ENCODE data around the gene RITA1. TPM values are rescaled to one million over a fixed set of nuclear protein-coding genes. Genes with fewer than 3 reads are reported as not detected.

RITA1 gene
- total and polyA plus RNA-seq, 2 donors (not counting 1 experiment from before 2014, with no cell fraction given), result 8.1 to 17.9 TPM

- intact Hi-C loops (cut with micrococcal nuclease), result no loop called here
- peaks cover 0 to 34% of the 10 kb centered on the region in 2 experiments for H3K36me3 ChIP-seq (replicated peaks in 1 of 2; ENCODE audit: control extremely low read depth in 1 of 2, control insufficient read depth in 1 of 2, extremely low read depth in 1 of 2, insufficient read depth in 2 of 2, low read length in 1 of 2)
- DNase-seq (no peak), ATAC-seq (ENCODE audit: low read depth) (no peak)
- no peak overlapping the region for H2AFZ ChIP-seq (ENCODE audit: insufficient read depth, low read depth, low read length, poor library complexity, severe bottlenecking)
- no peaks in the 10 kb centered on the region for H3K9me3 Mint-ChIP-seq (ENCODE audit: insufficient read depth)
- POLR2A ChIA-PET, result no interaction called here
- peaks cover 8% of the 10 kb centered on the region for H4K20me1 ChIP-seq (ENCODE audit: control insufficient read depth, insufficient read depth, low read length, poor library complexity, severe bottlenecking)
- TF ChIP-seq EZH2 (IDR thresholded peaks at IDR 0.05; ENCODE audit: borderline replicate concordance, insufficient read depth, low read depth, low read length, poor library complexity, severe bottlenecking), result no peak
- no peak for TF ChIP-seq CTCF (IDR thresholded peaks at IDR 0.05)
- H3K27me3 Mint-ChIP-seq, result no peaks in the 10 kb centered on the region
- no peak overlapping the region for H3K9ac ChIP-seq (ENCODE audit: low read length)
- H3K27ac ChIP-seq (ENCODE audit: low read length in 2 of 2), result peak overlapping the region in 1 of 2 donors; percentile 50
- peaks cover 73% of the 10 kb centered on the region for H3K4me1 Mint-ChIP-seq
- CTCF ChIA-PET, result interaction anchor here (0.9 to 1.7 kb wide), 2 partner anchors 39 to 63 kb away, joined by 3 to 14 read pairs; no protein-coding TSS in a partner anchor
- H3K27ac Mint-ChIP-seq, result peak overlapping the region; percentile 59
- WGBS (ENCODE audit: insufficient coverage), result 72% methylated on average over 3 of the region's 5 CpGs
- peaks cover 0 to 4% (median 0%) of the 10 kb centered on the region in 3 donors for H3K9me3 ChIP-seq (ENCODE audit: control extremely low read depth in 1 of 3, control insufficient read depth in 2 of 3, insufficient read depth in 1 of 3, low read length in 2 of 3)
- H3K79me2 ChIP-seq (ENCODE audit: control insufficient read depth, insufficient read depth, low read length), result peaks cover 42% of the 10 kb centered on the region
- peaks cover 54 to 71% of the 10 kb centered on the region in 2 donors for H3K4me1 ChIP-seq (ENCODE audit: control insufficient read depth in 2 of 2, insufficient read depth in 2 of 2, low read length in 2 of 2)
- no peaks in the 10 kb centered on the region for H3K27me3 ChIP-seq (replicated peaks in 1 of 4; ENCODE audit: control extremely low read depth in 1 of 4, control insufficient read depth in 3 of 4, insufficient read depth in 4 of 4, low read length in 3 of 4)
- H3K4me3 Mint-ChIP-seq, result no peak overlapping the region
- peak overlapping the region; percentile 11 for H3K4me2 ChIP-seq (replicated peaks; ENCODE audit: low read depth, low read length, poor library complexity, severe bottlenecking)
- no peak overlapping the region for H3K4me3 ChIP-seq (ENCODE audit: control extremely low read depth in 1 of 5, extremely low read depth in 1 of 5, insufficient read depth in 1 of 5, low read depth in 2 of 5, low read length in 4 of 5)
Observed at GRCh38 chr12:113236539-113237399, 51.2 kb downstream of the RITA1 start.

- Histone ChIP-seq H3K27me3 (replicated peaks in 1 of 4; ENCODE audit: control extremely low read depth in 1 of 4, control insufficient read depth in 3 of 4, insufficient read depth in 4 of 4, low read length in 3 of 4) (no peaks in the 10 kb centered on the region), H3K9me3 (ENCODE audit: control extremely low read depth in 1 of 3, control insufficient read depth in 2 of 3, insufficient read depth in 1 of 3, low read length in 2 of 3) (peaks cover 0 to 4% (median 0%) of the 10 kb centered on the region in 3 donors), H4K20me1 (ENCODE audit: control insufficient read depth, insufficient read depth, low read length, poor library complexity, severe bottlenecking) (peaks cover 16% of the 10 kb centered on the region), H3K79me2 (ENCODE audit: control insufficient read depth, insufficient read depth, low read length) (peaks cover 43% of the 10 kb centered on the region), H3K36me3 (replicated peaks in 1 of 2; ENCODE audit: control extremely low read depth in 1 of 2, control insufficient read depth in 1 of 2, extremely low read depth in 1 of 2, insufficient read depth in 2 of 2, low read length in 1 of 2) (peaks cover 0 to 38% of the 10 kb centered on the region in 2 experiments), H3K4me1 (ENCODE audit: control insufficient read depth in 2 of 2, insufficient read depth in 2 of 2, low read length in 2 of 2) (peaks cover 44 to 62% of the 10 kb centered on the region in 2 donors), H3K4me3 (ENCODE audit: control extremely low read depth in 1 of 5, extremely low read depth in 1 of 5, insufficient read depth in 1 of 5, low read depth in 2 of 5, low read length in 4 of 5) (no peak overlapping the region), H2AFZ (ENCODE audit: insufficient read depth, low read depth, low read length, poor library complexity, severe bottlenecking) (no peak overlapping the region), H3K9ac (ENCODE audit: low read length) (no peak overlapping the region), H3K4me2 (replicated peaks; ENCODE audit: low read depth, low read length, poor library complexity, severe bottlenecking) (peak overlapping the region; percentile 31), H3K27ac (ENCODE audit: low read length in 2 of 2) (peak overlapping the region in 1 of 2 donors; percentile 50)
- no peak for DNase-seq
- Mint-ChIP-seq H3K4me3 (no peak overlapping the region), H3K4me1 (peaks cover 66% of the 10 kb centered on the region), H3K9me3 (ENCODE audit: insufficient read depth) (no peaks in the 10 kb centered on the region), H3K27me3 (no peaks in the 10 kb centered on the region), H3K27ac (peak overlapping the region; percentile 62)
- WGBS (ENCODE audit: insufficient coverage), result no CpG with 5 or more reads among the region's 4 CpGs
- no peak for TF ChIP-seq CTCF (IDR thresholded peaks at IDR 0.05)
- no peak for TF ChIP-seq EZH2 (IDR thresholded peaks at IDR 0.05; ENCODE audit: borderline replicate concordance, insufficient read depth, low read depth, low read length, poor library complexity, severe bottlenecking)
- no peak for ATAC-seq (ENCODE audit: low read depth)
- POLR2A ChIA-PET, result no interaction called here
- CTCF ChIA-PET, result interaction anchor here (1.7 kb wide), 1 partner anchor 40 kb away, joined by 14 read pairs; no protein-coding TSS in a partner anchor
- intact Hi-C loops (cut with micrococcal nuclease), result no loop called here
Observed at GRCh38 chr12:113237748-113238147, 52.2 kb downstream of the RITA1 start.
